ENCODE data around the gene BEAN1. TPM values are rescaled to one million over a fixed set of nuclear protein-coding genes. Genes with fewer than 3 reads are reported as not detected.
A peak's percentile ranks its signal among the peaks of the same experiment; 100 is the strongest.

BEAN1 gene
- total RNA-seq, 1 experiment from 2014 or later = 0.24 TPM

DNA sequence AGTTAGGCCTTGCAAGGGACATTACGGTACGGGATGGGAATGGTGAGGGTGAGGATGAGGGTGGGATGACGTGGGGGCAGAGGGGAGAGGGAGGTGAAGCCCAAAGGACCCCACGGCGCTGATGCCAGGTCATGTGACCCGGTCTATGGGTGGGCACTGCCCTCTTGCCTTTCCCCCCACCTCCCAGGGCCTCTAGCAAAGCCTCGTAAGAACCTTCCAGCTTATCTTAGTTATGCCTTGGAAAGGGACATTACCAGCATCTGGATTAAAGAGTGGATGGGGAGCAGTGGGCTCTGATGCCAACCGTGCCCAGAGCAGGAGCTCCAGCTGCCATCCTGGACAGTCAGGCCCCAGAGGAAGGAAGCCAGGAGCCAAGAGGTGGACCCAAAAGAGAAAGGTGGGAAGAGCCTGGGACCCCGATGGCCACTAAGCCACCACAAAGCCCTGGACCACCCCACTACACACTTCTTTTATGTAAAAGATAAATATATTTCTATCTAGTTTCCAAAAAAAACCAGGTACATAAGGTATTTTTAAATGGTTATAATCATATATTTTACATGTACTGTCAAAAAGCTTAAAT lies 81.9 kb downstream of the BEAN1 start:
- peaks cover 25 to 30% of the 10 kb centered on the region in 2 experiments for H3K4me1 Mint-ChIP-seq
- Histone ChIP-seq H2AK5ac (ENCODE audit: insufficient read length, low read length) (no peak overlapping the region), H3T11ph (ENCODE audit: low read length) (no peak overlapping the region), H3K18ac (ENCODE audit: insufficient read length, low read depth, low read length) (no peak overlapping the region), H2BK20ac (ENCODE audit: low read depth, low read length, poor library complexity, severe bottlenecking) (no peak overlapping the region), H2AFZ (ENCODE audit: low read length) (no peak overlapping the region), H4K91ac (ENCODE audit: insufficient read length, low read depth, low read length) (no peak overlapping the region), H3K9me3 (ENCODE audit: control insufficient read depth, low read depth, low read length) (no peaks in the 10 kb centered on the region), H3K56ac (ENCODE audit: insufficient read length, low read depth, low read length) (no peak overlapping the region), H2BK120ac (ENCODE audit: low read depth, low read length, poor library complexity, severe bottlenecking) (no peak overlapping the region), H3K79me1 (ENCODE audit: insufficient read depth, low read depth, low read length, poor library complexity, severe bottlenecking) (no peaks in the 10 kb centered on the region), H2BK12ac (ENCODE audit: insufficient read length, low read depth, low read length) (no peak overlapping the region), H3K27ac (ENCODE audit: insufficient read length, low read depth, low read length) (no peak overlapping the region), H3K23me2 (ENCODE audit: insufficient read length, low read depth, low read length, poor library complexity, severe bottlenecking) (no peaks in the 10 kb centered on the region), H3K4ac (ENCODE audit: low read depth, low read length) (no peak overlapping the region), H4K20me1 (ENCODE audit: control insufficient read depth, insufficient read depth, insufficient read length) (no peaks in the 10 kb centered on the region), H3K27me3 (ENCODE audit: insufficient read depth, low read length) (no peaks in the 10 kb centered on the region), H3K79me2 (ENCODE audit: insufficient read depth, low read length) (no peaks in the 10 kb centered on the region), H2BK15ac (ENCODE audit: low read depth, low read length) (no peak overlapping the region), H3K9ac (ENCODE audit: extremely low read depth, insufficient read length, low read length) (no peak overlapping the region), H3K4me2 (ENCODE audit: insufficient read depth, insufficient read length, low read length) (no peak overlapping the region), H4K8ac (replicated peaks; ENCODE audit: insufficient read length, low read depth, low read length) (no peak overlapping the region), H2BK5ac (ENCODE audit: insufficient read length, low read length) (no peak overlapping the region), H3K23ac (ENCODE audit: insufficient read length, low read depth, low read length) (no peak overlapping the region), H3K14ac (ENCODE audit: insufficient read depth, low read length) (no peak overlapping the region), H3K4me1 (ENCODE audit: insufficient read depth, low read length) (peaks cover 4% of the 10 kb centered on the region; the same call in 1 of the 2 replicates), H4K5ac (ENCODE audit: insufficient read length, low read depth, low read length) (no peak overlapping the region)
- H3K27ac Mint-ChIP-seq = peak overlapping the region in 1 of 3 experiments; percentile 38; a peak in 1 of 7 replicates
- TF ChIP-seq, protein P1, sequence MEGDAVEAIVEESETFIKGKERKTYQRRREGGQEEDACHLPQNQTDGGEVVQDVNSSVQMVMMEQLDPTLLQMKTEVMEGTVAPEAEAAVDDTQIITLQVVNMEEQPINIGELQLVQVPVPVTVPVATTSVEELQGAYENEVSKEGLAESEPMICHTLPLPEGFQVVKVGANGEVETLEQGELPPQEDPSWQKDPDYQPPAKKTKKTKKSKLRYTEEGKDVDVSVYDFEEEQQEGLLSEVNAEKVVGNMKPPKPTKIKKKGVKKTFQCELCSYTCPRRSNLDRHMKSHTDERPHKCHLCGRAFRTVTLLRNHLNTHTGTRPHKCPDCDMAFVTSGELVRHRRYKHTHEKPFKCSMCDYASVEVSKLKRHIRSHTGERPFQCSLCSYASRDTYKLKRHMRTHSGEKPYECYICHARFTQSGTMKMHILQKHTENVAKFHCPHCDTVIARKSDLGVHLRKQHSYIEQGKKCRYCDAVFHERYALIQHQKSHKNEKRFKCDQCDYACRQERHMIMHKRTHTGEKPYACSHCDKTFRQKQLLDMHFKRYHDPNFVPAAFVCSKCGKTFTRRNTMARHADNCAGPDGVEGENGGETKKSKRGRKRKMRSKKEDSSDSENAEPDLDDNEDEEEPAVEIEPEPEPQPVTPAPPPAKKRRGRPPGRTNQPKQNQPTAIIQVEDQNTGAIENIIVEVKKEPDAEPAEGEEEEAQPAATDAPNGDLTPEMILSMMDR (conservative IDR thresholded peaks at IDR 0.05) = no peak
- no peaks in the 10 kb centered on the region; a peak in 1 of 5 replicates for H3K9me3 Mint-ChIP-seq
- DNase-seq = no peak
- H3K36me3 Mint-ChIP-seq (ENCODE audit: insufficient read depth in 1 of 3, low read depth in 3 of 3) = peaks cover 0 to 9% (median 2%) of the 10 kb centered on the region in 3 experiments; a peak in 4 of 7 replicates
- peaks cover 6% of the 10 kb centered on the region for H3K27me3 Mint-ChIP-seq (ENCODE audit: low read depth)
- WGBS (ENCODE audit: extremely low coverage, insufficient read length, low lambda C conversion rate) = no CpG with 5 or more reads among the region's 9 CpGs
- no peak overlapping the region for H3K4me3 Mint-ChIP-seq
